ENCODE data around the gene BCKDHB. TPM values are rescaled to one million over a fixed set of nuclear protein-coding genes. Genes with fewer than 3 reads are reported as not detected.

BCKDHB gene
- total RNA-seq, 3 donors from 2014 or later (not counting 1 experiment from before 2014, with no cell fraction given) = 11.1 to 13.7 (median 12.8) TPM

GRCh38 chr6:80226151-80226550 is 119.7 kb downstream of the BCKDHB start:
- Histone ChIP-seq H3K9me3 (ENCODE audit: control insufficient read depth, insufficient read depth, low read length) (no peaks in the 10 kb centered on the region), H3K4me1 (ENCODE audit: control insufficient read depth, insufficient read depth, low read length) (no peaks in the 10 kb centered on the region), H3K4me3 (ENCODE audit: low read length) (no peak overlapping the region), H3K27me3 (ENCODE audit: control insufficient read depth, insufficient read depth, low read length) (no peaks in the 10 kb centered on the region), H3K36me3 (ENCODE audit: control insufficient read depth, insufficient read depth, low read length) (no peaks in the 10 kb centered on the region), H3K27ac (ENCODE audit: low read length) (no peak overlapping the region)
- Mint-ChIP-seq H3K4me1 (no peaks in the 10 kb centered on the region), H3K36me3 (peaks cover 5% of the 10 kb centered on the region), H3K4me3 (no peak overlapping the region), H3K27ac (no peak overlapping the region), H3K9me3 (no peaks in the 10 kb centered on the region), H3K27me3 (ENCODE audit: low read depth in 2 of 2) (no peaks in the 10 kb centered on the region)
- no peak for DNase-seq
- no peak for ATAC-seq
- intact Hi-C loops (cut with micrococcal nuclease) = no loop called here
- 96% methylated on average over 3 of the region's 3 CpGs for WGBS (ENCODE audit: insufficient coverage)
- TF ChIP-seq CTCF (IDR thresholded peaks at IDR 0.05) = no peak

GRCh38 chr6:80226699-80227098 is 120.2 kb downstream of the BCKDHB start:
- Mint-ChIP-seq H3K27me3 (ENCODE audit: low read depth in 2 of 2) (no peaks in the 10 kb centered on the region), H3K4me1 (no peaks in the 10 kb centered on the region), H3K9me3 (no peaks in the 10 kb centered on the region), H3K36me3 (peaks cover 5% of the 10 kb centered on the region), H3K4me3 (no peak overlapping the region), H3K27ac (no peak overlapping the region)
- no peak for ATAC-seq
- Histone ChIP-seq H3K36me3 (ENCODE audit: control insufficient read depth, insufficient read depth, low read length) (no peaks in the 10 kb centered on the region), H3K27ac (ENCODE audit: low read length) (no peak overlapping the region), H3K27me3 (ENCODE audit: control insufficient read depth, insufficient read depth, low read length) (no peaks in the 10 kb centered on the region), H3K4me3 (ENCODE audit: low read length) (no peak overlapping the region), H3K9me3 (ENCODE audit: control insufficient read depth, insufficient read depth, low read length) (no peaks in the 10 kb centered on the region), H3K4me1 (ENCODE audit: control insufficient read depth, insufficient read depth, low read length) (no peaks in the 10 kb centered on the region)
- no peak for DNase-seq
- 97% methylated on average over 5 of the region's 5 CpGs for WGBS (ENCODE audit: insufficient coverage)
- intact Hi-C loops (cut with micrococcal nuclease) = no loop called here
- TF ChIP-seq CTCF (IDR thresholded peaks at IDR 0.05) = no peak

- no peak overlapping the region for H3K27ac Mint-ChIP-seq
- no peaks in the 10 kb centered on the region for H3K27me3 ChIP-seq (ENCODE audit: control insufficient read depth, insufficient read depth, low read length)
- ATAC-seq (no peak), DNase-seq (no peak)
- H3K4me3 Mint-ChIP-seq = no peak overlapping the region
- no peak overlapping the region for H3K4me3 ChIP-seq (ENCODE audit: low read length)
- intact Hi-C loops (cut with micrococcal nuclease) = no loop called here
- no peaks in the 10 kb centered on the region for H3K9me3 ChIP-seq (ENCODE audit: control insufficient read depth, insufficient read depth, low read length)
- 92% methylated on average over 1 of the region's 2 CpGs for WGBS (ENCODE audit: insufficient coverage)
- no peak for TF ChIP-seq CTCF (IDR thresholded peaks at IDR 0.05)
- no peaks in the 10 kb centered on the region for H3K27me3 Mint-ChIP-seq (ENCODE audit: low read depth in 2 of 2)
- H3K27ac ChIP-seq (ENCODE audit: low read length) = no peak overlapping the region
- H3K4me1 ChIP-seq (ENCODE audit: control insufficient read depth, insufficient read depth, low read length) = no peaks in the 10 kb centered on the region
- peaks cover 5% of the 10 kb centered on the region for H3K36me3 Mint-ChIP-seq
- no peaks in the 10 kb centered on the region for H3K9me3 Mint-ChIP-seq
- no peaks in the 10 kb centered on the region for H3K36me3 ChIP-seq (ENCODE audit: control insufficient read depth, insufficient read depth, low read length)
- no peaks in the 10 kb centered on the region for H3K4me1 Mint-ChIP-seq
These were observed 121.2 kb downstream of the BCKDHB start for GRCh38 chr6:80227545-80228105.

GRCh38 chr6:80233262-80233661 is 126.8 kb downstream of the BCKDHB start:
- no peak overlapping the region for H3K4me3 Mint-ChIP-seq
- no peak for ATAC-seq
- 89% methylated on average over 1 of the region's 1 CpG for WGBS (ENCODE audit: insufficient coverage)
- no peaks in the 10 kb centered on the region for H3K9me3 ChIP-seq (ENCODE audit: control insufficient read depth, insufficient read depth, low read length)
- H3K27ac Mint-ChIP-seq = no peak overlapping the region
- no peaks in the 10 kb centered on the region for H3K27me3 ChIP-seq (ENCODE audit: control insufficient read depth, insufficient read depth, low read length)
- no peaks in the 10 kb centered on the region for H3K27me3 Mint-ChIP-seq (ENCODE audit: low read depth in 2 of 2)
- no peaks in the 10 kb centered on the region for H3K36me3 ChIP-seq (ENCODE audit: control insufficient read depth, insufficient read depth, low read length)
- TF ChIP-seq CTCF (IDR thresholded peaks at IDR 0.05) = no peak
- no peaks in the 10 kb centered on the region for H3K36me3 Mint-ChIP-seq
- H3K4me3 ChIP-seq (ENCODE audit: low read length) = no peak overlapping the region
- no peak for DNase-seq
- no peak overlapping the region for H3K27ac ChIP-seq (ENCODE audit: low read length)
- intact Hi-C loops (cut with micrococcal nuclease) = no loop called here
- H3K9me3 Mint-ChIP-seq = no peaks in the 10 kb centered on the region
- H3K4me1 Mint-ChIP-seq = no peaks in the 10 kb centered on the region
- H3K4me1 ChIP-seq (ENCODE audit: control insufficient read depth, insufficient read depth, low read length) = no peaks in the 10 kb centered on the region
